PC-3 (cell line): Measurements from ENCODE around the gene OSTM1. TPM values are rescaled to one million over a fixed set of nuclear protein-coding genes. Genes with fewer than 3 reads are reported as not detected.
"Not testable (repeated sequence)": the region's sequence is repeated elsewhere in the genome, so short reads cannot be mapped to it uniquely, and the experiment has no call there.

Source experiments
- ATAC-seq: fragments of 200-7000 bp; cut with Tn5 transposase; 2 replicates; pipeline ENCODE4 v1.9.1; 2020; ENCODE audit warnings: mild to moderate bottlenecking, moderate library complexity
- BruUV-seq: library from RNA; stranded (reverse); fragments of 400-500 nt; replicated peaks from 2 replicates; lab custom pipeline; 2021; lab: Mats Ljungman, UMichigan
- CTCF ChIA-PET: fragments of 300-600 bp; sonication (Branson Sonifier 250); formaldehyde crosslinking; loops from one replicate; lab custom pipeline; 2022; ENCODE audit warnings: antibody characterized with exemption; lab: Charles Lee
- POLR2A ChIA-PET: fragments of 300-600 bp; sonication (Branson Sonifier 250); formaldehyde crosslinking; loops from one replicate; lab custom pipeline; 2022; ENCODE audit warnings: antibody characterized with exemption; ENCODE audit not compliant: unreplicated experiment; lab: Charles Lee
- DNase-seq: peaks from one replicate; pipeline ENCODE4 v3.0.0-alpha.2; 2015
- H2AFZ ChIP-seq: fragments of 300-600 bp; sonication (generic); 2 replicates; pipeline ENCODE4 v1.6.0; 2016; ENCODE audit warnings: antibody characterized with exemption, low read length
- H3F3A ChIP-seq: fragments of 300-600 bp; sonication (generic); one replicate; pipeline ENCODE4 v1.6.0; 2017; ENCODE audit warnings: antibody characterized with exemption, low read length, control low read depth, mild to moderate bottlenecking; ENCODE audit not compliant: unreplicated experiment
- H3K27ac ChIP-seq: fragments of 300-600 bp; sonication (generic); 2 replicates; pipeline ENCODE4 v1.5.1; 2016; ENCODE audit warnings: mild to moderate bottlenecking, low read length
- H3K27me3 ChIP-seq: fragments of 300-600 bp; sonication (generic); 2 replicates; pipeline ENCODE4 v1.6.1; 2016; ENCODE audit warnings: low read length, mixed read lengths
- H3K36me3 ChIP-seq: fragments of 300-600 bp; sonication (generic); 2 replicates; pipeline ENCODE4 v1.6.1; 2016; ENCODE audit warnings: low read depth, mixed run types, low read length, mixed read lengths
- H3K4me1 ChIP-seq: fragments of 300-600 bp; sonication (generic); 2 replicates; pipeline ENCODE4 v1.5.1; 2016; ENCODE audit warnings: low read length; ENCODE audit not compliant: insufficient read depth
- H3K4me2 ChIP-seq: fragments of 300-600 bp; sonication (generic); 2 replicates; pipeline ENCODE4 v1.6.0; 2016; ENCODE audit warnings: low read length
- H3K4me3 ChIP-seq: fragments of 300-600 bp; sonication (generic); 2 replicates; pipeline ENCODE4 v1.5.1; 2016; ENCODE audit warnings: mild to moderate bottlenecking, low read length, mixed read lengths
- H3K79me2 ChIP-seq: fragments of 300-600 bp; sonication (generic); 2 replicates; pipeline ENCODE4 v1.6.1; 2017; ENCODE audit warnings: low read length, mixed read lengths
- H3K9ac ChIP-seq: fragments of 300-600 bp; sonication (generic); 2 replicates; pipeline ENCODE4 v1.6.0; 2016; ENCODE audit warnings: mild to moderate bottlenecking, low read length
- H3K9me2 ChIP-seq: fragments of 300-600 bp; sonication (generic); replicated peaks from 2 replicates; pipeline ENCODE4 v1.6.1; 2016; ENCODE audit warnings: mixed run types, low read length, mixed read lengths
- H3K9me3 ChIP-seq: fragments of 300-600 bp; sonication (generic); 2 replicates; pipeline ENCODE4 v1.6.1; 2016; ENCODE audit warnings: low read length, mixed read lengths
- H4K20me1 ChIP-seq: fragments of 300-600 bp; sonication (generic); 2 replicates; pipeline ENCODE4 v1.6.1; 2016; ENCODE audit warnings: low read length, mixed read lengths
- CTCF ChIP-seq: fragments of 300-600 bp; sonication (generic); conservative IDR thresholded peaks from 2 replicates; pipeline ENCODE4 v1.5.1; 2017; ENCODE audit warnings: antibody characterized with exemption, low read depth, mild to moderate bottlenecking, low read length
- EZH2 ChIP-seq: fragments of 300-600 bp; sonication (generic); IDR thresholded peaks from one replicate; pipeline ENCODE4 v1.6.1; 2017; ENCODE audit warnings: antibody characterized with exemption, mild to moderate bottlenecking, low read length; ENCODE audit not compliant: unreplicated experiment
- EZH2phosphoT487 ChIP-seq: fragments of 300-600 bp; sonication (generic); IDR thresholded peaks from 2 replicates; pipeline ENCODE4 v1.6.1; 2018; ENCODE audit warnings: mild to moderate bottlenecking, antibody characterized with exemption, low read length, borderline replicate concordance
- intact Hi-C: fragments of 100-400 bp; cut with micrococcal nuclease; formaldehyde crosslinking; loops from 2 replicates; pipeline ENCODE4 v1.9.0; 2023
- total RNA-seq: library from RNA; depleted of rRNA; stranded (reverse); fragments of >200 nt; gene quantifications from 2 replicates; pipeline ENCODE4 v1.2.3, GENCODE V29; 2014

Gene OSTM1
- total RNA-seq, 1 experiment from 2014 or later, result 13.5 TPM

- ATAC-seq (no peak), DNase-seq (no peak)
- Histone ChIP-seq H3K9ac (no peak overlapping the region), H4K20me1 (no peaks in the 10 kb centered on the region), H3F3A (no peaks in the 10 kb centered on the region), H3K9me3 (no peaks in the 10 kb centered on the region), H3K27ac (no peak overlapping the region), H3K9me2 (no peaks in the 10 kb centered on the region), H3K4me2 (no peak overlapping the region), H3K36me3 (no peaks in the 10 kb centered on the region), H3K79me2 (no peaks in the 10 kb centered on the region), H2AFZ (no peak overlapping the region), H3K4me1 (no peaks in the 10 kb centered on the region), H3K4me3 (no peak overlapping the region), H3K27me3 (no peaks in the 10 kb centered on the region)
- ChIA-PET CTCF (no interaction called here), POLR2A (no interaction called here)
- TF ChIP-seq CTCF (no peak), EZH2 (no peak), EZH2phosphoT487 (no peak)
- no TSS peak for BruUV-seq
- intact Hi-C loops, result no loop called here
Measured at GRCh38 chr6:108013787-108014439, 60.6 kb downstream of the OSTM1 start.

GRCh38 chr6:108009894-108010293 lies 64.6 kb downstream of the OSTM1 start:
- ChIA-PET CTCF (no interaction called here), POLR2A (no interaction called here)
- Histone ChIP-seq H2AFZ (no peak overlapping the region), H3K4me1 (no peaks in the 10 kb centered on the region), H3K79me2 (no peaks in the 10 kb centered on the region), H3K4me2 (no peak overlapping the region), H4K20me1 (no peaks in the 10 kb centered on the region), H3K9me3 (no peaks in the 10 kb centered on the region), H3F3A (no peaks in the 10 kb centered on the region), H3K9me2 (no peaks in the 10 kb centered on the region), H3K9ac (no peak overlapping the region), H3K27ac (no peak overlapping the region), H3K27me3 (no peaks in the 10 kb centered on the region), H3K36me3 (no peaks in the 10 kb centered on the region), H3K4me3 (no peak overlapping the region)
- TF ChIP-seq EZH2phosphoT487 (no peak), EZH2 (no peak), CTCF (no peak)
- intact Hi-C loops, result no loop called here
- DNase-seq (peak; percentile 3), ATAC-seq (no peak)
- no TSS peak for BruUV-seq

GRCh38 chr6:108009258-108009657 lies 65.3 kb downstream of the OSTM1 start:
- H3K9ac ChIP-seq, POLR2A ChIA-PET, H3F3A ChIP-seq, H3K9me2 ChIP-seq, H3K4me1 ChIP-seq, intact Hi-C loops, H3K27me3 ChIP-seq, H3K4me3 ChIP-seq, ATAC-seq, DNase-seq, H4K20me1 ChIP-seq, H3K36me3 ChIP-seq, CTCF ChIA-PET, H3K79me2 ChIP-seq, H3K4me2 ChIP-seq, BruUV-seq, H3K27ac ChIP-seq, H3K9me3 ChIP-seq, H2AFZ ChIP-seq: not testable (repeated sequence)
